MM.1S (cell line): ENCODE measurements around the gene DGAT2.

Experiments used
- DNase-seq: peaks from one replicate; pipeline ENCODE4 v3.0.0-alpha.2; 2015
- H2AFZ ChIP-seq: fragments of 300-600 bp; sonication (generic); 2 replicates; pipeline ENCODE4 v1.6.0; 2016; ENCODE audit warnings: antibody characterized with exemption, low read length
- H3F3A ChIP-seq: fragments of 300-600 bp; sonication (generic); 2 replicates; pipeline ENCODE4 v1.6.1; 2016; ENCODE audit warnings: mild to moderate bottlenecking, antibody characterized with exemption, low read length, moderate library complexity, mixed read lengths; ENCODE audit not compliant: insufficient read depth
- H3K27ac ChIP-seq: fragments of 300-600 bp; sonication (generic); 2 replicates; pipeline ENCODE4 v1.5.1; 2016; ENCODE audit warnings: mild to moderate bottlenecking, low read length
- H3K27me3 ChIP-seq: fragments of 300-600 bp; sonication (generic); replicated peaks from 2 replicates; pipeline ENCODE4 v1.6.0; 2016; ENCODE audit warnings: low read length; ENCODE audit not compliant: insufficient read depth
- H3K36me3 ChIP-seq: fragments of 300-600 bp; sonication (generic); replicated peaks from 2 replicates; pipeline ENCODE4 v1.6.1; 2016; ENCODE audit warnings: mild to moderate bottlenecking, low read length, mixed read lengths; ENCODE audit not compliant: insufficient read depth
- H3K4me1 ChIP-seq: fragments of 300-600 bp; sonication (generic); 2 replicates; pipeline ENCODE4 v1.6.1; 2016; ENCODE audit warnings: low read length, mixed read lengths
- H3K4me2 ChIP-seq: fragments of 300-600 bp; sonication (generic); 2 replicates; pipeline ENCODE4 v1.6.0; 2016; ENCODE audit warnings: low read depth, low read length
- H3K4me3 ChIP-seq: fragments of 300-600 bp; sonication (generic); 2 replicates; pipeline ENCODE4 v1.5.1; 2016; ENCODE audit warnings: low read length, mixed read lengths
- H3K79me2 ChIP-seq: fragments of 300-600 bp; sonication (generic); 2 replicates; pipeline ENCODE4 v1.6.1; 2016; ENCODE audit warnings: mixed run types, low read length, mixed read lengths
- H3K9ac ChIP-seq: fragments of 300-600 bp; sonication (generic); 2 replicates; pipeline ENCODE4 v1.6.1; 2016; ENCODE audit warnings: low read length, mixed read lengths
- H3K9me2 ChIP-seq: fragments of 300-600 bp; sonication (generic); replicated peaks from 2 replicates; pipeline ENCODE4 v1.6.1; 2016; ENCODE audit warnings: mild to moderate bottlenecking, low read length, mixed read lengths; ENCODE audit not compliant: insufficient read depth
- H3K9me3 ChIP-seq: fragments of 300-600 bp; sonication (generic); replicated peaks from 2 replicates; pipeline ENCODE4 v1.6.1; 2016; ENCODE audit warnings: mild to moderate bottlenecking, low read length, mixed read lengths; ENCODE audit not compliant: insufficient read depth
- H4K20me1 ChIP-seq: fragments of 300-600 bp; sonication (generic); 2 replicates; pipeline ENCODE4 v1.6.1; 2016; ENCODE audit warnings: mild to moderate bottlenecking, low read length, moderate library complexity, mixed read lengths; ENCODE audit not compliant: insufficient read depth
- CTCF ChIP-seq: fragments of 300-600 bp; sonication (generic); IDR thresholded peaks from 2 replicates; pipeline ENCODE4 v1.5.1; 2016; ENCODE audit warnings: antibody characterized with exemption, low read length, mixed read lengths
- EZH2 ChIP-seq: fragments of 300-600 bp; sonication (generic); optimal IDR thresholded peaks from 2 replicates; pipeline ENCODE3; 2017; ENCODE audit warnings: low read depth, mild to moderate bottlenecking, antibody characterized with exemption, low read length, mixed read lengths
- EZH2phosphoT487 ChIP-seq: fragments of 300-600 bp; sonication (generic); IDR thresholded peaks from 2 replicates; pipeline ENCODE4 v1.6.1; 2018; ENCODE audit warnings: antibody characterized with exemption, low read length

The DGAT2 gene

GRCh38 chr11:75849894-75850293 lies 81.3 kb downstream of the DGAT2 start:
- Histone ChIP-seq H3K27ac (no peak overlapping the region), H3K9me3 (no peaks in the 10 kb centered on the region), H3K9ac (no peak overlapping the region), H3K4me1 (no peaks in the 10 kb centered on the region), H3K4me2 (no peak overlapping the region), H3K9me2 (no peaks in the 10 kb centered on the region), H3K79me2 (peaks cover 8% of the 10 kb centered on the region; the same call in 1 of the 2 replicates), H3F3A (no peaks in the 10 kb centered on the region), H4K20me1 (no peaks in the 10 kb centered on the region), H3K36me3 (no peaks in the 10 kb centered on the region), H3K4me3 (no peak overlapping the region), H2AFZ (no peak overlapping the region), H3K27me3 (no peaks in the 10 kb centered on the region)
- no peak for DNase-seq
- no peak for TF ChIP-seq EZH2
- no peak for TF ChIP-seq CTCF
- TF ChIP-seq EZH2phosphoT487, result no peak

GRCh38 chr11:75850787-75851186 lies 82.2 kb downstream of the DGAT2 start:
- peaks cover 6% of the 10 kb centered on the region; the same call in 1 of the 2 replicates for H3K79me2 ChIP-seq
- no peak overlapping the region for H3K4me3 ChIP-seq
- H3K9me3 ChIP-seq, result no peaks in the 10 kb centered on the region
- H2AFZ ChIP-seq, result no peak overlapping the region
- H3K9ac ChIP-seq, result no peak overlapping the region
- no peak for TF ChIP-seq EZH2
- no peak for TF ChIP-seq CTCF
- TF ChIP-seq EZH2phosphoT487, result no peak
- no peaks in the 10 kb centered on the region for H4K20me1 ChIP-seq
- H3K27me3 ChIP-seq, result no peaks in the 10 kb centered on the region
- H3K4me2 ChIP-seq, result no peak overlapping the region
- no peaks in the 10 kb centered on the region for H3K36me3 ChIP-seq
- DNase-seq, result no peak
- no peaks in the 10 kb centered on the region for H3F3A ChIP-seq
- H3K27ac ChIP-seq, result no peak overlapping the region
- no peaks in the 10 kb centered on the region for H3K4me1 ChIP-seq
- no peaks in the 10 kb centered on the region for H3K9me2 ChIP-seq
